ENCODE results near the gene MKNK1.

The MKNK1 gene

GRCh38 chr1:46555826-46556619 is 48.0 kb downstream of the MKNK1 start:
- no peak overlapping the region for H3K4me3 ChIP-seq (ENCODE audit: low read depth, low read length)
- no peak for DNase-seq (ENCODE audit: low read depth)
- no peak for TF ChIP-seq CTCF (IDR thresholded peaks at IDR 0.05; ENCODE audit: control insufficient read depth, extremely low read depth, insufficient read depth)

GRCh38 chr1:46554597-46555381 is 49.3 kb downstream of the MKNK1 start:
- TF ChIP-seq CTCF (IDR thresholded peaks at IDR 0.05; ENCODE audit: control insufficient read depth, extremely low read depth, insufficient read depth), result no peak
- DNase-seq (ENCODE audit: low read depth), result no peak
- H3K4me3 ChIP-seq (ENCODE audit: low read depth, low read length), result no peak overlapping the region

- TF ChIP-seq CTCF (IDR thresholded peaks at IDR 0.05; ENCODE audit: control insufficient read depth, extremely low read depth, insufficient read depth), result no peak
- H3K4me3 ChIP-seq (ENCODE audit: low read depth, low read length), result no peak overlapping the region
- DNase-seq (ENCODE audit: low read depth), result no peak
These were observed 49.9 kb downstream of the MKNK1 start for GRCh38 chr1:46554236-46554596.

- no peak for TF ChIP-seq CTCF (IDR thresholded peaks at IDR 0.05; ENCODE audit: control insufficient read depth, extremely low read depth, insufficient read depth)
- no peak for DNase-seq (ENCODE audit: low read depth)
- no peak overlapping the region for H3K4me3 ChIP-seq (ENCODE audit: low read depth, low read length)
These were observed 50.6 kb downstream of the MKNK1 start for GRCh38 chr1:46553506-46553905.

GRCh38 chr1:46552357-46553237 is 51.5 kb downstream of the MKNK1 start:
- TF ChIP-seq CTCF (IDR thresholded peaks at IDR 0.05; ENCODE audit: control insufficient read depth, extremely low read depth, insufficient read depth), result no peak
- DNase-seq (ENCODE audit: low read depth), result no peak
- H3K4me3 ChIP-seq (ENCODE audit: low read depth, low read length), result no peak overlapping the region

GRCh38 chr1:46551597-46552095 is 52.4 kb downstream of the MKNK1 start, which contains the start of gene KNCN:
TSS of gene KNCN (minus strand) at chr1:46551647. CDS start at chr1:46551215, 432 bp downstream.
- no peak within 1 kb of the TSS for H3K4me3 ChIP-seq (ENCODE audit: low read depth, low read length)
- TF ChIP-seq CTCF (IDR thresholded peaks at IDR 0.05; ENCODE audit: control insufficient read depth, extremely low read depth, insufficient read depth), result no peak

More at GRCh38 chr1:46551597-46552095, 52.4 kb downstream of the MKNK1 start, which contains the start of gene KNCN:
- DNase-seq (ENCODE audit: low read depth), result no peak

Data from LNCaP clone FGC (cell line).